Adrenal gland (tissue), 5 donors: ENCODE results near the gene MATK.

Experiments used
- POLR2A ChIP-seq, 2 donors: fragments of 450-650 bp; IDR thresholded peaks; one replicate each; pipeline ENCODE4 v1.6.1; 2017; ENCODE audit warnings: antibody characterized with exemption in 2 of 2, mild to moderate bottlenecking in 2 of 2, moderate library complexity in 1 of 2
- TF ChIP-seq, protein P1 (sequence below), 6 experiments: fragments of 450-650 bp in 4 of 6; fragments of 200-600 bp in 2 of 6; sonication (generic) in 1 of 6; IDR thresholded peaks; 1 replicate in 5 of 6; 2 replicates in 1 of 6; pipeline versions ENCODE4 v1.5.1 to v1.8.0; 2016 to 2021; ENCODE audit warnings: antibody characterized with exemption in 6 of 6, mild to moderate bottlenecking in 2 of 6, moderate library complexity in 1 of 6
- donor health status: DM: no; HTN: no; CAD: no.

DNA sequence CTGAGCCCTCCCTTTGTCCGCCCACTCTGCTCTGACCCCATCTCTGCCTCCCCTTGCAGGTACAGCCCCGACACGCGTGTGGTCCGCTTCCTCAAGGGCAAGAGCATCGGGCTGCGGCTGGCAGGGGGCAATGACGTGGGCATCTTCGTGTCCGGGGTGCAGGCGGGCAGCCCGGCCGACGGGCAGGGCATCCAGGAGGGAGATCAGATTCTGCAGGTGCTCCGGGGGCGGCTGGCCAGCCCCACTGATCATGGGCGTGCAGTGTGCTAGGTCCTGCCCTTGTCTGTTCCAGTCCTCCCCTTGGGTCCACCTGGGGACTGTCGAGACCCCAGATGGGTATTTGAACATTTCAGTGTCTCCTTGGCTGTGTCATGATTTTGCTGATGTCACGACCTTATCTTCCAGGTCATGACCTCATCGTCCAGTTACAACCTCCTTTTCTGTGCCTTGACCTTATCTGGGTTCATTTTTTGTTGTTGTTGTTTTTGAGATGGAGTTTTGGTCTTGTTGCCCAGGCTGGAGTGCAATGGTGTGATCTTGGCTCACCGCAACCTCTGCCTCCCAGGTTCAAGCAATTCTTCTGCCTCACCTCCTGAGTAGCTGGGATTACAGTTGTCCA lies 50.0 kb downstream of the MATK start:
- TF ChIP-seq, protein P1, sequence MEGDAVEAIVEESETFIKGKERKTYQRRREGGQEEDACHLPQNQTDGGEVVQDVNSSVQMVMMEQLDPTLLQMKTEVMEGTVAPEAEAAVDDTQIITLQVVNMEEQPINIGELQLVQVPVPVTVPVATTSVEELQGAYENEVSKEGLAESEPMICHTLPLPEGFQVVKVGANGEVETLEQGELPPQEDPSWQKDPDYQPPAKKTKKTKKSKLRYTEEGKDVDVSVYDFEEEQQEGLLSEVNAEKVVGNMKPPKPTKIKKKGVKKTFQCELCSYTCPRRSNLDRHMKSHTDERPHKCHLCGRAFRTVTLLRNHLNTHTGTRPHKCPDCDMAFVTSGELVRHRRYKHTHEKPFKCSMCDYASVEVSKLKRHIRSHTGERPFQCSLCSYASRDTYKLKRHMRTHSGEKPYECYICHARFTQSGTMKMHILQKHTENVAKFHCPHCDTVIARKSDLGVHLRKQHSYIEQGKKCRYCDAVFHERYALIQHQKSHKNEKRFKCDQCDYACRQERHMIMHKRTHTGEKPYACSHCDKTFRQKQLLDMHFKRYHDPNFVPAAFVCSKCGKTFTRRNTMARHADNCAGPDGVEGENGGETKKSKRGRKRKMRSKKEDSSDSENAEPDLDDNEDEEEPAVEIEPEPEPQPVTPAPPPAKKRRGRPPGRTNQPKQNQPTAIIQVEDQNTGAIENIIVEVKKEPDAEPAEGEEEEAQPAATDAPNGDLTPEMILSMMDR (IDR thresholded peaks at IDR 0.05) = no peak
- no peak for TF ChIP-seq POLR2A (IDR thresholded peaks at IDR 0.05)
